HEK293 (cell line): ENCODE measurements around the gene RECK.
"Not testable (repeated sequence)": the region's sequence is repeated elsewhere in the genome, so short reads cannot be mapped to it uniquely, and the experiment has no call there.

Experiments
- CTCF ChIA-PET: fragments of 350-600 bp; formaldehyde crosslinking; extraction: SDS; loops from one replicate; lab custom pipeline; 2021; ENCODE audit warnings: antibody characterized with exemption; lab: Yijun Ruan, JAX
- POLR2A ChIA-PET: fragments of 300-600 bp; formaldehyde crosslinking; extraction: SDS; loops from one replicate; lab custom pipeline; 2020; ENCODE audit warnings: antibody characterized with exemption, inconsistent platforms; lab: Yijun Ruan, JAX
- H3K27ac ChIP-seq: fragments of 200-500 bp; sonication (Bioruptor generic); 2 replicates; pipeline ENCODE4 v1.5.1; 2014; ENCODE audit warnings: low read depth, low read length, control low read depth, inconsistent platforms; ENCODE audit errors: extremely low read depth
- H3K36me3 ChIP-seq, 2 experiments: fragments of 200-500 bp in 1 of 2; sonication (Bioruptor generic) in 1 of 2; 1 replicate in 1 of 2; 2 replicates in 1 of 2; pipeline ENCODE4 v1.5.1; 2014 to 2017; ENCODE audit warnings: inconsistent platforms in 2 of 2, low read length in 2 of 2; ENCODE audit not compliant: control insufficient read depth in 2 of 2, insufficient read depth in 1 of 2
- H3K4me1 ChIP-seq: fragments of 200-500 bp; sonication (Bioruptor generic); 2 replicates; pipeline ENCODE4 v1.5.1; 2014; ENCODE audit warnings: mild to moderate bottlenecking, low read length, inconsistent platforms; ENCODE audit not compliant: control insufficient read depth, insufficient read depth
- H3K4me3 ChIP-seq: 2 replicates; pipeline ENCODE4 v1.5.1; 2011; ENCODE audit warnings: low read depth, mild to moderate bottlenecking, control low read depth, low read length, moderate library complexity
- H3K9me3 ChIP-seq: fragments of 200-500 bp; sonication (Bioruptor generic); 2 replicates; pipeline ENCODE4 v1.5.1; 2014; ENCODE audit warnings: low read depth, low read length, inconsistent platforms; ENCODE audit not compliant: control insufficient read depth, insufficient read depth
- GFI1B ChIP-seq: fragments of 450-650 bp; formaldehyde crosslinking; IDR thresholded peaks from 2 replicates; pipeline ENCODE4 v1.5.1; 2016; ENCODE audit warnings: missing biosample characterization, missing genetic modification characterization
- TCF7L2 ChIP-seq: IDR thresholded peaks from 2 replicates; pipeline ENCODE4 v1.6.1; 2011; ENCODE audit warnings: low read depth, mild to moderate bottlenecking, inconsistent platforms, low read length, moderate library complexity, borderline replicate concordance
- TRIM28 ChIP-seq: IDR thresholded peaks from 2 replicates; pipeline ENCODE4 v1.6.1; 2011; ENCODE audit warnings: low read length, control low read depth, borderline replicate concordance
- ZIC2 ChIP-seq: fragments of 450-650 bp; formaldehyde crosslinking; IDR thresholded peaks from 2 replicates; pipeline ENCODE4 v1.5.1; 2016; ENCODE audit warnings: missing biosample characterization, missing genetic modification characterization
- ZNF24 ChIP-seq: fragments of 450-650 bp; formaldehyde crosslinking; IDR thresholded peaks from 2 replicates; pipeline ENCODE4 v1.5.1; 2016; ENCODE audit warnings: missing biosample characterization, missing genetic modification characterization
- ZNF354C ChIP-seq: fragments of 450-650 bp; formaldehyde crosslinking; IDR thresholded peaks from 2 replicates; pipeline ENCODE4 v1.5.1; 2016; ENCODE audit warnings: missing biosample characterization, missing genetic modification characterization, low read depth, borderline replicate concordance
- ZNF501 ChIP-seq: fragments of 450-650 bp; formaldehyde crosslinking; IDR thresholded peaks from 2 replicates; pipeline ENCODE4 v1.5.1; 2016; ENCODE audit warnings: missing biosample characterization, missing genetic modification characterization
- ZNF626 ChIP-seq: fragments of 450-650 bp; sonication (Bioruptor Pico); formaldehyde crosslinking; IDR thresholded peaks from 2 replicates; pipeline ENCODE4 v1.5.1; 2018; ENCODE audit warnings: missing biosample characterization, missing genetic modification characterization, inconsistent platforms
- TF ChIP-seq, protein P1 (sequence below): fragments of 450-650 bp; formaldehyde crosslinking; IDR thresholded peaks from 2 replicates; pipeline ENCODE4 v1.5.1; 2016; ENCODE audit warnings: missing biosample characterization, missing genetic modification characterization
- TF ChIP-seq, protein P2 (sequence below): fragments of 450-650 bp; formaldehyde crosslinking; IDR thresholded peaks from 2 replicates; pipeline ENCODE4 v1.5.1; 2016; ENCODE audit warnings: missing biosample characterization, missing genetic modification characterization, low read depth
- TF ChIP-seq, protein P3 (sequence below): fragments of 450-650 bp; formaldehyde crosslinking; IDR thresholded peaks from 2 replicates; pipeline ENCODE4 v1.5.1; 2016; ENCODE audit warnings: missing biosample characterization, missing genetic modification characterization
- TF ChIP-seq, protein P4 (sequence below): fragments of 450-650 bp; formaldehyde crosslinking; IDR thresholded peaks from 2 replicates; pipeline ENCODE4 v1.5.1; 2016; ENCODE audit warnings: missing biosample characterization, missing genetic modification characterization

The RECK gene

DNA sequence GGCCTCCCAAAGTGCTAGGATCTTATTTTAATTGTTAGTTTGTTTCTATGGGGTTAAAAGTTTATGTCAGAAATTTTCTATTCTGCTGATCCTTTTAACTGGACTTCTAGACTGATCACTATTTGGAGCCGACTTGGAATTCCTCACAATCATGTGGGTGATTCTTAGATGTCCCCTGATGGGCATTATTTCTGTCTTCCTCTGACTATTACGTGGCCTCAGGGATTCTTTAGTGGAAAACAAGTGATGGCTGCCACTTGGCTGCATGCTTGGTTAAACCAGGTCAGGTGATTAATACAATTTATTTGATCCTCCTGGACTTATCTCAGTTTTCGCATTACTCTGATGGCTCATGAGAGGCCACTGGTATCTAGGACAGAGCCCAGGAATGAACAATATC, 46.6 kb upstream of the RECK start:
- CTCF ChIA-PET = interaction anchor here (2.0 kb wide), 1 partner anchor 33 kb away, joined by 6 read pairs; no protein-coding TSS in a partner anchor
- no peaks in the 10 kb centered on the region for H3K9me3 ChIP-seq
- no peak overlapping the region for H3K27ac ChIP-seq
- H3K4me1 ChIP-seq = no peaks in the 10 kb centered on the region
- POLR2A ChIA-PET = no interaction called here
- no peaks in the 10 kb centered on the region for H3K36me3 ChIP-seq
- H3K4me3 ChIP-seq = no peak overlapping the region
- TF ChIP-seq, protein P1, sequence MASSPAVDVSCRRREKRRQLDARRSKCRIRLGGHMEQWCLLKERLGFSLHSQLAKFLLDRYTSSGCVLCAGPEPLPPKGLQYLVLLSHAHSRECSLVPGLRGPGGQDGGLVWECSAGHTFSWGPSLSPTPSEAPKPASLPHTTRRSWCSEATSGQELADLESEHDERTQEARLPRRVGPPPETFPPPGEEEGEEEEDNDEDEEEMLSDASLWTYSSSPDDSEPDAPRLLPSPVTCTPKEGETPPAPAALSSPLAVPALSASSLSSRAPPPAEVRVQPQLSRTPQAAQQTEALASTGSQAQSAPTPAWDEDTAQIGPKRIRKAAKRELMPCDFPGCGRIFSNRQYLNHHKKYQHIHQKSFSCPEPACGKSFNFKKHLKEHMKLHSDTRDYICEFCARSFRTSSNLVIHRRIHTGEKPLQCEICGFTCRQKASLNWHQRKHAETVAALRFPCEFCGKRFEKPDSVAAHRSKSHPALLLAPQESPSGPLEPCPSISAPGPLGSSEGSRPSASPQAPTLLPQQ (tag by site-specific recombination) = no peak
- TF ChIP-seq ZNF24 (no peak), ZNF354C (tag by site-specific recombination) (no peak), ZNF626 (no peak), ZIC2 (no peak), ZNF501 (tag by site-specific recombination) (no peak), TRIM28 (no peak)
- TF ChIP-seq, protein P2, sequence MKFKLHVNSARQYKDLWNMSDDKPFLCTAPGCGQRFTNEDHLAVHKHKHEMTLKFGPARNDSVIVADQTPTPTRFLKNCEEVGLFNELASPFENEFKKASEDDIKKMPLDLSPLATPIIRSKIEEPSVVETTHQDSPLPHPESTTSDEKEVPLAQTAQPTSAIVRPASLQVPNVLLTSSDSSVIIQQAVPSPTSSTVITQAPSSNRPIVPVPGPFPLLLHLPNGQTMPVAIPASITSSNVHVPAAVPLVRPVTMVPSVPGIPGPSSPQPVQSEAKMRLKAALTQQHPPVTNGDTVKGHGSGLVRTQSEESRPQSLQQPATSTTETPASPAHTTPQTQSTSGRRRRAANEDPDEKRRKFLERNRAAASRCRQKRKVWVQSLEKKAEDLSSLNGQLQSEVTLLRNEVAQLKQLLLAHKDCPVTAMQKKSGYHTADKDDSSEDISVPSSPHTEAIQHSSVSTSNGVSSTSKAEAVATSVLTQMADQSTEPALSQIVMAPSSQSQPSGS (tag by site-specific recombination) = no peak
- TF ChIP-seq, protein P3, sequence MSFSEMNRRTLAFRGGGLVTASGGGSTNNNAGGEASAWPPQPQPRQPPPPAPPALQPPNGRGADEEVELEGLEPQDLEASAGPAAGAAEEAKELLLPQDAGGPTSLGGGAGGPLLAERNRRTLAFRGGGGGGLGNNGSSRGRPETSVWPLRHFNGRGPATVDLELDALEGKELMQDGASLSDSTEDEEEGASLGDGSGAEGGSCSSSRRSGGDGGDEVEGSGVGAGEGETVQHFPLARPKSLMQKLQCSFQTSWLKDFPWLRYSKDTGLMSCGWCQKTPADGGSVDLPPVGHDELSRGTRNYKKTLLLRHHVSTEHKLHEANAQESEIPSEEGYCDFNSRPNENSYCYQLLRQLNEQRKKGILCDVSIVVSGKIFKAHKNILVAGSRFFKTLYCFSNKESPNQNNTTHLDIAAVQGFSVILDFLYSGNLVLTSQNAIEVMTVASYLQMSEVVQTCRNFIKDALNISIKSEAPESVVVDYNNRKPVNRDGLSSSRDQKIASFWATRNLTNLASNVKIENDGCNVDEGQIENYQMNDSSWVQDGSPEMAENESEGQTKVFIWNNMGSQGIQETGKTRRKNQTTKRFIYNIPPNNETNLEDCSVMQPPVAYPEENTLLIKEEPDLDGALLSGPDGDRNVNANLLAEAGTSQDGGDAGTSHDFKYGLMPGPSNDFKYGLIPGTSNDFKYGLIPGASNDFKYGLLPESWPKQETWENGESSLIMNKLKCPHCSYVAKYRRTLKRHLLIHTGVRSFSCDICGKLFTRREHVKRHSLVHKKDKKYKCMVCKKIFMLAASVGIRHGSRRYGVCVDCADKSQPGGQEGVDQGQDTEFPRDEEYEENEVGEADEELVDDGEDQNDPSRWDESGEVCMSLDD (tag by site-specific recombination) = no peak
- TF ChIP-seq, protein P4, sequence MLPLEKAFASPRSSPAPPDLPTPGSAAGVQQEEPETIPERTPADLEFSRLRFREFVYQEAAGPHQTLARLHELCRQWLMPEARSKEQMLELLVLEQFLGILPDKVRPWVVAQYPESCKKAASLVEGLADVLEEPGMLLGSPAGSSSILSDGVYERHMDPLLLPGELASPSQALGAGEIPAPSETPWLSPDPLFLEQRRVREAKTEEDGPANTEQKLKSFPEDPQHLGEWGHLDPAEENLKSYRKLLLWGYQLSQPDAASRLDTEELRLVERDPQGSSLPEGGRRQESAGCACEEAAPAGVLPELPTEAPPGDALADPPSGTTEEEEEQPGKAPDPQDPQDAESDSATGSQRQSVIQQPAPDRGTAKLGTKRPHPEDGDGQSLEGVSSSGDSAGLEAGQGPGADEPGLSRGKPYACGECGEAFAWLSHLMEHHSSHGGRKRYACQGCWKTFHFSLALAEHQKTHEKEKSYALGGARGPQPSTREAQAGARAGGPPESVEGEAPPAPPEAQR (tag by site-specific recombination) = no peak

DNA sequence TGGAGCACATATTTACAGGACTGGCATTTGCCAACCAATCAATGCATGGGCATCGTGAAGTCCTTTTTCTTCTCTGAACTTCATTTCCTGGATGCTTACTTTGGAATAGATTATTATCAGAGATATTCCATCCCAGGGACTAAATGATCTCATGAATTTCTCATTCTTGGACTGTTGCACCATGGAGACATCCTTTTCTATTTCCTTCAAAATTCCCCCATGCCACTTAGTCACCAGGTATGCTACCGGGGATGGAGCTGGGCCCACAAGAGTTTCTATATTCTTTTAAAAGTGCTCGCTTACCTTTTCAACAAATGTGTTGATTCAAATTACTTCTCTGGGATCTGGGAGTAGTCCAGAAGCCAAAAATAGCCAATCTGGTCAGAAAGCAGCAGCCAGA, 43.6 kb upstream of the RECK start:
- H3K4me3 ChIP-seq, H3K27ac ChIP-seq, POLR2A ChIA-PET, H3K36me3 ChIP-seq, H3K9me3 ChIP-seq, H3K4me1 ChIP-seq: not testable (repeated sequence)
- CTCF ChIA-PET = interaction anchor here (0.5 to 4.9 kb wide), 2 partner anchors 10 to 15 kb away, joined by 3 to 42 read pairs; no protein-coding TSS in a partner anchor

DNA sequence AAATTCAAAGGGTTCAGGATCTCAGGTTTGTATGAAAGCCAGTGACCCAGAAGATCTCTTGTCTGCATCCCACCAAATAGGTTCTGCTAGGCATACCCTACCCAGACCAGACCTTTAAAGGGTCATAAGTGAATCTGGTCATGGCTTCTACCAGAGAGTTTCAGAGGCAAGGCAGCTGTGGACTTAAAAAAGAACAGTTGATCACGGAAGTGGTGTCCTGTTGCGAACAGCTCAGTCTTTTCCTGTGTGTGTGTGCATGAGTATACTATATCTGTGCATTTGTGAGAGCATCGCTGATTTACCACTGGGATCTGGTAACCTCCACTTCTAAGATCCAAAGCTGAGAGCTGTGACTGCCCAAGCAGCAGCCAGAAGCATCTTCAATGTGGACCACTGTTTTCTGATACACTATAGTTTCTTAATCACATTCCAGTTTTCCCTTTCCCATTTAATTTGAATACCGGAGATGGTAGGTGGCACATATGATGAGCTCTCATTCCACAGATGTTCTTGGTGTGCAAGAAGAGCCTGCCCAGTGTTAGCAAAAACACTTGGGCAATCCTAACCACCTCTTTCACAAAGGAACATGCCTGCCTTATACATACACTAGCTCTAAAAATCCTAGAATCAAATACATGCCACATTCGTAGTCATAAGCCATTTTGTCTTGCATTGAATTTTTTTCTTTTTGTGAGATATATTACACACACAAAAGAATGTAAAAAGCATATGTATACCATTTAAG, 42.6 kb upstream of the RECK start:
- POLR2A ChIA-PET = interaction anchor here (0.9 kb wide), 1 partner anchor 43 kb away, joined by 3 read pairs; the partner anchor contains the start of gene RECK
- Histone ChIP-seq H3K9me3 (no peaks in the 10 kb centered on the region), H3K36me3 (no peaks in the 10 kb centered on the region), H3K4me3 (no peak overlapping the region), H3K4me1 (no peaks in the 10 kb centered on the region), H3K27ac (no peak overlapping the region)
- CTCF ChIA-PET = interaction anchor here (0.7 to 4.9 kb wide), 5 partner anchors 14 to 1926 kb away, joined by 3 to 42 read pairs (median 4); partner anchors contain the start of gene GLIPR2
- no peak for TF ChIP-seq GFI1B
- TF ChIP-seq TCF7L2 = no peak
